Retina (tissue), 1 donor: ENCODE results near the gene NTMT1.
A peak's percentile ranks its signal among the peaks of the same experiment; 100 is the strongest.
"Not testable (repeated sequence)": the region's sequence is repeated elsewhere in the genome, so short reads cannot be mapped to it uniquely, and the experiment has no call there.

ENCODE experiments used
- DNase-seq: peaks from one replicate; pipeline ENCODE4 v3.0.0-alpha.2; 2016

The NTMT1 gene

DNA sequence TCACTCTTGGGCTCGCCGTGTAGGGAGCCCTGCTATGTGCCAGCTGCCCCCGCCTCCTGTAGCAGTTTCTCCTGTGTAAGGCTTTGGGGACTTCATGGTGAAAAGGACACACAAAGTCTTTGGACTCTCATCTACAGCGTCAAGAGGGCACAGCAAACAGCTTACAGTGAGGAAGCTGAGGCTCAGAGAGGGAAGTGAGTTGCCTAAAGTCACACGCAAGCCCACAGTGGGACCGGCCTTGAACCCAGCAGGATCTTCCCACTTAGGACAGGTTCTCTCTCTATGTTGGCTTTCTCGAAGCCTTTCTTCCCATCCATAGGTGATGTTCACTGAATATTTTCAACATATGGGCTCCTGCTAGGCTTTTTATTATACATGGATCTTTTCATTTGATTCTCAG lies 29.7 kb downstream of the NTMT1 start:
- no peak for DNase-seq

DNA sequence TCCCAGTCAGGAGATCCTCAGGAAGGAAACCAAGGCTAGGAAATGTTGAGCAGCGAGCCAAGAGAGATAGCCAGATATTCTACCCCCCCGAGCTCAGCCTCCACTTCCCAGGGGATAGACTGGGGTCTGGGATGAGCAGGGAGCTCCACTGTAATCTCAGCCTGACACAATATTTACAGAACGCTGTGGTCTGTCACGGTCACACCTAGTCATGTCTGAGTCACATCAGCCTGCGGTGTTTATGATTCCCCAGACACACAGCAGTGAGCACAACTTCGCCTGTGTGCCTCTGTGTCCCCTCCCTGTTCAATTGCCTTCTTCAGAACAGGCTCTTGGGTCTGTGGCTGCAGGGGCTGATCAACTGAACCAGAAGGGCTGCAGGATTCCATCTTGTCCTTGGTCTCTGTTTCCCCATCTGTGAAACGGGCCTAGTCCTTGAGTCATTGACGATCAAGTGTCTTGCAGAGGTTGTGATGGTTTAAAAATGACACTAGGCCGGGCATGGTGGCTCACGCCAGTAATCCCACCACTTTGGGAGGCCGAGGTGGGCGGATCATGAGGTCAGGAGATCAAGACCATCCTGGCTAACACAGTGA lies 30.9 kb downstream of the NTMT1 start:
- no peak for DNase-seq

DNA sequence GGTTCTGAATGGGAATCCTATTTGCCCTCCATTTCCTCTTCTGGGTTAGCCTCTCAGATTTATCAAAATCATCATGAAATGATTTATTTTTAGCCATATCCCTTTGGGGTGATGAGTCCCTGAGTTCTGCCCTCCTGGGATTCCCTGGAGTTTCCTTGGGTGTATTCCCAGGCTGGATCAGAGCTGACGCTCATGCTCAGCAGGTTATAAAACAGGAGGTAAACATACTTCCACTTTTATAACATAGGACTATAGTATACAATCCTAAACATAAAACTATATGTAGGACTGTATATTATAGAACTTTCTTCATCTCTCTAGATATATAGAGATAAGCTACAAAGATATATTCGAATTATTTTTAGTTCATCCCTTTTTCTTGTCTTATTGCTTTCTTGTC lies 35.1 kb downstream of the NTMT1 start:
- DNase-seq, result no peak

DNA sequence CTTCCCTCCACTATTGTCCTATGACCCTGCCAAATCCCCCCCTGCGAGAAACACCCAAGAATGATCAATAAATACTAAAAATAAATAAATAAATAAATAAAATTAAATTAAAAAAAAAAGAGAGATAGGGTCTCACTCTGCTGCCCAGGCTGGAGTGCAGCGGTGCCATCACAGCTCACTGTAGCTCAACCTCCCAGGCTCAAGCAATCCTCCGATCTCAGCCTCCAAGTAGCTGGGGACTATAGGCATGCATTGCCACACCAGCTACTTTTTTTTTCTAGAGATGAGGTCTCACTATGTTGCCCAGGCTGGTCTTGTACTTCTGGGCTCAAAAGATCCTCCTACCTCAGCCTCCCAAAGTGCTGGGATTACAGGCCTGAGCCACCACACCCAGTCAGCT lies 36.3 kb downstream of the NTMT1 start:
- not testable (repeated sequence) for DNase-seq

DNA sequence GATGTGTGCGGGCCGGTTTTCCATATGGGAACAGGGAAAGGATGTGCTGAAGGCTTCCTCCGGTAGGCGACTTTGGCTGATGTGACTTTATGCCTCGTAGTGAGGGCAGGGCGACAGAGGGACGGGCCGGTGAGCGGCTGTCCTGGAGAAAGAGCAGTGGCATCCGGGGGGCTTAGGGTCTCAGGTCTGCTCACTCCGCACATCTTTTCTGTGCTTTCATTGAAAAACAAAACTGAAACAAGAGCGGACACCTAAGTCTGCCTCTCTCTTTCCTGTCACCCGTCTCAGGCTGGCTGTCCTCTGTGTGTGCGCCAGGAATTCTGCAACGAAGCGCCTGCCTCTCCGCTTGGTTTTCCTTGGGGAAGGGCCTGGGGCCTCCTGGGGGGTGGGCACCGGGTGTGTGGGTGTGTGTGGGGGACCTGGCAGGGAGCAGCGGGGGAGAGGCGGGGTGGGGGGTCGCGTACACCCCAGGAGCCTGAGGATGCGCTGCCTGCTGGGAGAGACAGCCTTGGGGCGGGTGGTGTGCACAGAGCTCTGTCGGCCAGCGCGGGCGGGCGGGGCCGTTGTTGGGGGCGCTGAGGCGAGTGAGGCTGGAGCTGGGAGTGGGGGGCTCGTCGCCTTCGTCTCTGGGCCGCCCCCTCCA lies 38.9 kb downstream of the NTMT1 start:
- peak; percentile 42 for DNase-seq

DNA sequence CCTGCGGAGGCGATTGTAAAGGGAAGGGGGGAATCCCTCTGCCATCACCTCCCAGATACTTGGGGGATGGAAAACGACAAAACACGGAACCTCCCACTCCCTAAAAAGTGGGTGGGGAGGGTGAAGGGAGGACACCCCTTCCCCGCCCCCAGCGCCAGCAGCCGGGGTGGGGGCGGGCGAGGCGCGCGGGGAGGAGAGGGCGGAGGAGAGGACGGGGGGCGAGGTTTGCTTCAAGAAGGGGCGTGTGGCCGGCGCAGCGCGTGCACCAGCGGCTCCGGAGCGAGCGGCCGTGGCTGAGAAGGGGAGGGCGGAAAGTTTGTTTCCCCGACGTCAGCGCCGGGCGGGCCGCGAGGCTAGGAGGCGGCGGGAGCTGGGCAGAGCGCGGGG lies 39.4 kb downstream of the NTMT1 start, which contains the start of gene PRRX2:
Gene PRRX2, plus strand, starts transcription at position 259 of the 387 bp plus-strand sequence. CDS start 221 bp downstream, outside the sequence.
- DNase-seq, result no peak

DNA sequence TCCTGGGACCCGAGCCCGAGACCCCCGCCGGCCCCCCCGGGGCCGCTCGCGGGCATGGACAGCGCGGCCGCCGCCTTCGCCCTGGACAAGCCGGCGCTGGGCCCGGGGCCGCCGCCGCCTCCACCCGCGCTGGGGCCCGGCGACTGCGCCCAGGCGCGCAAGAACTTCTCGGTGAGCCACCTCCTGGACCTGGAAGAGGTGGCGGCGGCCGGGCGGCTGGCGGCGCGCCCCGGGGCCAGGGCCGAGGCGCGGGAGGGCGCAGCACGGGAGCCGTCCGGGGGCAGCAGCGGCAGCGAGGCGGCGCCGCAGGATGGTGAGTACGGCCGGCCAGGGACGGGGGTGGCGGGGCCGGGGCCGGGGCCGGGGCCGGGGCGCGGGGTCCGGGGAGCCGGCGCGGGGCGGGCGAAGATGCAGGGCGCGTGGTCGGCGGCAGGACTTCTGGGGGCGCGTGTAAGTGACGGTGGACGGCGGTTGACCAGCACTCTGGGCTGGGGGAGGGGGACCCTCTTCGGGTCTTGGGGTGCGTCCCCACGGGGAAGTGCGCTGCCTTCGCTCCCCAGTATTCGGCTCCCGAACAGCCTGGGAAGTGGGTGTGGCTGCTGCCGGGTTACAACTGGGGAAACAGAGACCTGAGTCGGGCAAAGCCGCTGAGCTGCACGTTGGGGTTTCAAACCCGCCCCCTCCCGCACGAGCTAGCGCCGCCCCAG lies 40.0 kb downstream of the NTMT1 start:
- no peak for DNase-seq

DNA sequence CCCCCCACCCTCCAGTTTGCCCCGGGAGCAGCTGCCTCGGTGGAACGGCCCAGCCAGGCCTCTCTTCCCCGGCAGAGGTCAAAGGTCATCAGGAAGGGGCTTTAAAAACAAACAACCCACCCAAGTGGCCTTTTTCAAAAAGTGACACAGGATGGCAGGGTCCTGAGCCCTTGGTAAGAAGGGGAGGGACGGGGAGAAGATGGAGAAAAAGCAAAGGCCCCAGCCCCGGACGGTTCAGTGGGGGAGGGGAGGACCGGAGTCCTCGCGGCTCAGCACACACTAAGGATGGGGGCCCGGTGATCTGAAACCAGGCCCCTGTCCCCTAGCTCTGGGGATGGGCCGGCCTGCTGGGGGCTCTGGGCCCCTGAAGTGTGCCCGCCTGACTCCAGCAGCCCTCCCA lies 40.6 kb downstream of the NTMT1 start:
- DNase-seq, result no peak

DNA sequence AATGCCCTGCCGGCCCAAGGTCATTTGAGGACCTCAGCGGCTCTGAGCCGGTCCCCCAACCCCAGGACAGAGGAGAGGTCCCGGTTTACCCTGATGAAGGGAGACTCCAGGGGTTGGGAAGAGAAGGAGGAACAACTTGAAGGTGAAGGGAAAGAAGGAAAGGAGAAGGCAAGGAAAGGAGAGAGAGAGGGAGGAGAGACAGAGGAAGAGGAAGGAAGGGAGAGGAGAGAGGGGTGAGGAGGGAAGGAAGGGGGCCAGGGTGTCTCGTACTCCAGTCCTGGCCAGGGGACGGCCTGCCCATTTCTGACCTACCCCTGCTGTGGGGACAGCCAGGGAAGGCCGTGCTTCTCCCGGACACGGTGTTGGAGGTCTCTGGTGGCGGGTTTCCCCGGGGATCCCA lies 41.4 kb downstream of the NTMT1 start:
- no peak for DNase-seq

DNA sequence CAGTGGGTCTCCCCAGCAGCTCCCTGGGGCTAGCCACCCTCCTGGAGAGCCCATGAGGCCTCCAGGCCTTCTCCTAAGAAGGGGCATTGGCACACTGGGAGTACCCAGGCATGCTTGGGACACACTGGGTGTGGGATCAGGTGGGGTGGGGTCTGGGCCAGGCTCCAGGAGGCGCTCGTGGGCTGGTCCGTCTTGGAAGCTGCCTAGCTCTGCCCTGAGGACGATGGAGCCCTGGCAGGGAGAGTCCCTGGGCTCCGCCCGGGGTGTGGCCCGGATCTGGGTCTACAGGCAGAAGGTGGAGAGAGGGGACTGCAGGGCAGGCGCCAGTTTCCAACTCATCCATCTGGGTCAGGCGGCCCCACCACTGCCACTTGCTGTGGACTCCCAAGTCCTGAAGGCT lies 41.9 kb downstream of the NTMT1 start:
- DNase-seq, result no peak

DNA sequence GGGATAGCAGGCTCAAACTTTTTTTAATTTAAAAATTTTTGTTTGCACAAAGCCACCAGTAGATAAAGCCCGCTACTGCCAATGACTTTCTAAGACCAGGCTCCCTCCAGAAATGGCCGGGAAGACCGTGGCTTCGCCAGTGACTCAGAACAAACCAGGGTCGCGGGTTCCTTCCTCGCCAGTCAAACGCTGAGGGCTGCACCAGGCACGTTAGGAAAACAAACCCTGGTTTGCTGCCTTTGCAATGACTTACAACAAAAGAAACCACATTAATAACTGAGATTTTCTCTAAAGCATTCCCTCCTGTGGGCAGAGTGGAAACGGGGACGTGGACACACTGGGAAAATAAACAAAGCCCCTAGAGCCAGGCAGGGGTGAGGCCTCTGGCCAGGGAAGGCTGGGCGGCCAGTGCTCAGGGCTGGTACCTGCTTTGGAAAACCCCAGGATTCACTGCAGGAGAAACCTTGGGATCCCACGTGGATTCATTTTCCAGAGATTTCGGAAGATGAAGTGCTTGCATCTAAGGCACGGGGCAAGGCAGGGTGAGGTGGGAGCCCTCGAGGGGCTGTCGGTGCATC lies 43.3 kb downstream of the NTMT1 start:
- no peak for DNase-seq

DNA sequence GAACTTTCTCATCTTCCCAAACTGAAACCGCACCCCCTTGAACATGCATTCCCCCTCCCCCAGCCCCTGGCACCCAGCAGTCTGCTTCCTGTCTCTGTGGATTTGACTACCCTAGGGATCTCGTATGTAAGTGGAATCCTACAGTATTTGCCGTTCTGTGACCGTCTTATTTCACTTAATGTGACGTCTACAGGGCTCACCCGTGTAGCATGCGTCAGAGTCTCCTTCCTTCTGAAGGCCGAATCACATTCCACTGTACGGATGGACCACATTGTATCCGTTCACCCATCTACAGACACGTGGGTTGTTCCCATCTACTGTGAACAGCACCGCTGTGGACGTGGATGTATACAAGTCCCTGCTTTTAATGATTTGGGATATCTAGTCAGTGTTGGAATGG lies 44.0 kb downstream of the NTMT1 start:
- DNase-seq, result no peak

DNA sequence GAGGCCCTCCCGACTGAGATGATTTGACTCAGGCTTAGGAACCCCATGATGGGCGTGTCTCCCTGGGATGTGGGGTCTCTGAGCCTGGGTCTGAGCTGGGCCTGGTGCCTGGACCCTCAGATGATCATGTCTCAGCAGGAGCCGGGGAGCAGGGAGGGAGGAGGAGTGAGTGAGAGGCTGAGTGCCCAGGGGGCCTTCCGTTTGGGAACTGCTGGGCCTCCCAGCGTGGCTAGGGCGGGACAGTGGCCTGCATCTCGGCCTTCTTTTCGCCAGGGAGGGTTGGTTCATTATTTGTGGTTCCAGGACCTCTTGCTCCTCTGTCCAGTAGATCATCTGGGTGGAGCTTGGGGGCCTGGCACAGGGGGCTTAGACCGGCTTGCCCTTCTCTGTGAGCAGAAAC lies 45.1 kb downstream of the NTMT1 start:
- no peak for DNase-seq

DNA sequence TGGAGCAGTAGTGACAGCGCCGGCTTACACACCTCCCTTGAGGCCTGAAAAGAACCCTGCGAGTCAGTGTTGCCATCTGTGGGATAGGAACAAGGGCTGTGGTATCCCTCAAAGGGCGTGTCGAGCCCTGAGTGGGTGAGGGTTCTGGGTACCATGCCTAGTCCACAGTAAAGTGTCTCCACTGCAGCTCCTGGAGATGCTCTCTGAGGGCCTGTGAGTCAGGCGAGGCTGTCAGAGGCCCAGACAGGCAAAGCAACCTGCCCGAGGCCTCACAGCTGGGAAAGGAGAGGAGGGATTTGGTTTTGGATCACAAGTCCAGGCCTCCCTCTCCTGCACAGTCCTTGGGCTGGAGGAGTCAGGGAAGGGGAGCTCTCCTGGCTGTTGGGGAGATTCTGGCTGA lies 45.6 kb downstream of the NTMT1 start:
- DNase-seq, result no peak

DNA sequence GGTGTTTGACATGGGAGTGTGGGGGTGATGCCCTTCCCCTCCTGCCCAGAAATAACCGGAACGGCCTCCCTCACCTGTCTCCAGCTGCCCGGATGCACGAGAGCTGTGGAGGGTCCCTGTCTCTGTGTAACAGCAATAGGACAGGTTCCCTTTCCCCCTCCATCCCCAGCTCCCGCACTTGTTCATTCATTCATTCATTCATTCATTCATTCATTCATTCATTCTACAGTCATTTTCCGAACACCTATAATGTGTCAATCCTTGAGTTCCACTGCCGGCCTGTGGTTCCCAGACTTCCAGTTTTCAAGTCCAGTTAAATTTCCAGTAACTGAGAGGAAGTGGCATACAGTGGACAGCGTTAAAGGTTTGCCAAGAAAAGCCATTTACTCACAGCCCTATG lies 46.7 kb downstream of the NTMT1 start:
- DNase-seq, result no peak

DNA sequence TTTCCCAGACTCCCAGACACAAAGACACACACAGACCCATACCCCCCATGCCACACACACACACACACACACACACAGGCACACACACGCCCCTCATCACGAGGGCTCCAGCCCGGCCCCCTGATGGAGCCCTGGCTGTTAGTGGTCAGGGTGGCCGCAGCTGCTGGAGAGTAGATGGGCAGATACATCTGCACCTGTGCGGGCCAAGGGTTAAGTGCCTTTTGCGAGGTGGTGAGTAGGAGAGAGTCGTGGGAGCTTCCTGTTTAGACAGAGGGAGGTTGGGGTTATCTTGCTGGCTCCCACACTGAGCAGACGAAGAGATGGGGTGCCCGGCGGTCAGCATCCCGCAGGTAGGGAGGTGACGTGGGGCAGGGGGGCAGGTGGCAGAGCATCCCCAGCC lies 47.6 kb downstream of the NTMT1 start:
- DNase-seq, result no peak

DNA sequence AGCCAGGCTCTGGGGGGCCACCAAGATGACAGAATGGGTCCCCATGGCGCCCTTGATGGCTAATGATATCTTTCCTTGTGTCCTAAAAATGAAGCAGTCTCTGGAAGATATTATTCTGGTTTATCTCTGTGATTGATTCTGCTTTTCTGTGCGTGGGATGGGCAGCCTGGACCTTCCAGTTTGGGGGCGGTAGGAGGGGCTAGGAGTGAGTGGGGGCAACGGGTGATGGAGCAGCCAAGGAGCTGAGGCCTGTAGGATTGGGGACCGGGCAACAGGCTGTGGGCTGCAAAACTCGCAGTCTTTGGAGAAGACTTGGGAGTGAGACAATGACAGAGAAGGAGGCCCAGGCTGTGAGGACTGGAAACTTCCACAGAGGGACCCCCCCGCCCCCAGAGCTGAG lies 48.3 kb downstream of the NTMT1 start:
- no peak for DNase-seq

DNA sequence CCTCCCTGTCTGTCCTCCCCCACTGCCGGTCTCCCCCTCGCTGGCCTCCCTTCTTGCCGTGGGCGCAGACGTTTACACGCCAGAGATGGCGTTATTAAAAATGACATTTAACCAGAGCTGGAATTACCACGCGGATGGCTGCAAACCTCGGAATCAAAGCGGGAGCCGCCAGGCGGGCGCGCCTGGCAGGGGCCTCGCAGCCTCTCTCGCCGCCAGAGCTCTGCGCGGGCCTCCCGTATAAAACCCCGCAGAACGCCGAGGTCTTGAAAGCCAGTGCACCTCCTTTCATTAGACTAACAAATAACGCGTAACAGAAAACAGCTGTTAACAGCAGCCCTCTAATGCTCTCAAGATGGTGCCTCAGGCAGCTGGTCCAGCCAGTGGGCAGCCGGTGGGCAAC lies 49.7 kb downstream of the NTMT1 start:
- DNase-seq, result peak; percentile 39

DNA sequence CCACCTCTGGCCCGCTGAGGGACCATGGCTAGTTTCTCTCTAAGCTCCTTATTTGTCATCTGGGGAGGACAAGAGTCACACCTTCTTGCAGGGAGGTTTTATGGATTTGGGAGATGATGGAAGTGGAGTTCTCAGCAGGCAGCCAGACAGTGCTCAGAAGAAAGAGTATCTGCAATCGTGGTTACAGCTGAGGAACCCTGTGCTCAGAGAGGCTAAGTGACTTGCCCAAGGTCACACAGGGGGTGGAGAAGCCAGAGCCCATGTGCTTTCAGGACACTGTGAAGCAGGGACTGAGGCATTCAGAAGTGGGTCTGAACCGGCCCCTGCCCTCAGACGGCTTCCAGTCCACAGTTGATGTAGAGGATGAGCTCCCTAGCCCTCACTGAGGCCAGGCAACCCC lies 50.3 kb downstream of the NTMT1 start:
- no peak for DNase-seq

DNA sequence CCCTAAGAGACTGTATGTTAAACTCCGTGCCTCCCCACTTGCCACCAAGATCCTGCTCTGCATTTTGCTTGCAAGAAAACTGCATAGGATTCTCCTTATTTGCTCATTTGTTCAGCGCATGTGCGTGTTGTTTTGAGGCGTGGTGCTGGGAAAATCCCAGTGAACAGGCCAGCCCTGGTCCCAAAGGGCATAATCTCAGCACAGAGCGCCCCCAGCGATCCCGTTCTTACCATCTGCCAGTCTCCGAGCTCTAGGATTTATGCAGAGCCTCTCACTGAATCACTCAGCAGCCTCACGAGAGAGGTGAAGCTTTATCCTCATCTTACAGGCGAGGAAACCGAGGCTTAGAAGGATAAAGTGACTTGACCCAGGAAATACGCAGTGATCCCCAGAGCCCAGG lies 51.0 kb downstream of the NTMT1 start:
- no peak for DNase-seq

DNA sequence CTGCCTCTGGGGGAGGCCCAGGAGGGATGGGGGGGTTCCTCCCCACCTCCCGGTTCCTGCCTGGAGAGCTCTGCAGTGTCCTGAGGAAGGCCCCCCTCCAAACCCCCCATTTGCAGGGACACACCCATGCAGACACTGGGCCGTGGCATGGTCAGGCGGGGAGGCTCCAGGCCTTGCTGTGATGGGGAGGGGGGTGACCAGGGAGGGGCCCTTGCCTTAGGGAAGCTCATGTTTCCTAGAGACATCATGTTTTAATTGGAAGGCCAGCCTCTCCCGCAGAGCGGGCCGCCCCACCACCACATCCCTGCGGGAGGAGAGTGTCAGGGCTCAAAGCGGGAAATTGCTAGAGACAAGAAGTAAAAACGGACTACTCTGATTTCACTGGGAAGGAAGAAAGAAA lies 51.5 kb downstream of the NTMT1 start:
- DNase-seq, result peak; percentile 40

DNA sequence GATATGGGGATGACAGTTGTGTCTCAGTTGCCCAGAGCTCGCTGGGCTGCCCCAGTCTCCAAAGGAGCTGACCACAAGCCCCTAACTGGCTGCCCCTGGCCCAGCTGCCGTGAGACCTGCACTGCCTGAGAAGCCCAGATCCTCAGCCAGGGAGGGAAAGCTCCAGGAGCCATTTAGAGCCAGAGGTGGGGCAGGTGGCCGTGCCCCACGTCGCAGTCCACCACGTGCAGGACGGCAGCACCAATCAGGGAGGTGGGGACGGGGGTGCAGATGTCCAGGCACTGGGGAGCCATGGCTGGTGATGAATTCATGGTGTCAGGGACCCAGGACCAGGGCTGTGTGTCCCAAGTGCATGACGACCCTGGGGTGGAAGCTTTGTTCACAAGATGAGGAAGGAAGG lies 52.9 kb downstream of the NTMT1 start:
- no peak for DNase-seq

DNA sequence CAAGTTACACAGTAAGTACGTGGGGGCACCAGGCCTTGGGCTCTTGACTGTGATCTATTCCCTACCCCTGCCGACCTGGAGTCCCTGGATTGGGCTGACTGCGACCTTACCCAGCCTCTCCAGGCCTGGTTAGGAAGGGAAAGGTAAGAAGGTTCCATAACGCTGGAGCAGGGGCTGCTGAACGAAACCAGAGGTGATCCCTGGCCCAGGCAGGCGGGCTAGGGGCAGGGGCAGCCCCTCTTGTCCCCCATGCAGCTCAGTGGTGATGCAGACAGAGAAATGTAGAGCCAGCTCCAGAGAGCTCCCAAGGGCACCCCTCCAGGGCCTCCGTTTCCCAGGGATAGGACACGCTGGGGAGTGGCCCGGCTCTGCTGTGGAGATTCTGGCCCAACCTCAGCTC lies 53.6 kb downstream of the NTMT1 start:
- no peak for DNase-seq

DNA sequence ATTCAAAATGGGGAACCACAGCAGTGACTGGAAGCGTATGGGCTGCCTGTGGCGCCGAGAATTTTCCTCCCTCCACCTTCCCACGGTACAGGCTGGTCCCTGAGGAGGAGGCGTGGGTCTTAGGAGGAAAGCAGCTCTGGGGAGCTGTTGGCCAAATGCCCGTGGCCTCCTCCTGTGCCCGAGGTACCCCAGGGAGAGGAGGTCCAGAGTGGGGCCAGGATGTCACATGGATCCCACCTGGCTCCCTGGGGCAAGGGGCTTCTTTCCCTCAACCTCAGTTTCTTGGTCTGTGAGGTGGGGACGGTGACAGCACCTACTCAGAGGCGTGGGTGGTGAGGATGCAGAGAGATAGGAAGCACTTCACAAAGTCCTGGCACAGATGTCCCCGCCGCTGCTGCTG lies 56.0 kb downstream of the NTMT1 start:
- no peak for DNase-seq
